ENCODE measurements around the gene TMEM164. TPM values are rescaled to one million over a fixed set of nuclear protein-coding genes. Genes with fewer than 3 reads are reported as not detected.

The TMEM164 gene
- total and polyA plus RNA-seq, 2 of the 4 experiments (the other 2 are of a cell fraction), result 6.3 to 7.1 TPM

GRCh38 chrX:109997786-109998452 is 5.0 kb upstream of the TMEM164 start:
- Histone ChIP-seq H2AFZ (replicated peaks; ENCODE audit: low read length, poor library complexity) (no peak overlapping the region), H3K36me3 (ENCODE audit: control insufficient read depth, insufficient read depth, low read length) (no peaks in the 10 kb centered on the region), H3K4me1 (ENCODE audit: control insufficient read depth, insufficient read depth, low read length) (no peaks in the 10 kb centered on the region), H3K9ac (ENCODE audit: low read depth, low read length) (no peak overlapping the region), H2BK20ac (ENCODE audit: low read depth, low read length) (no peak overlapping the region), H3K79me1 (ENCODE audit: low read depth in 1 of 2, low read length in 2 of 2) (no peaks in the 10 kb centered on the region), H4K5ac (ENCODE audit: low read depth, low read length) (no peak overlapping the region), H3K56ac (ENCODE audit: extremely low read depth, insufficient read depth, low read length) (no peak overlapping the region), H2BK5ac (ENCODE audit: low read depth, low read length, poor library complexity, severe bottlenecking) (no peak overlapping the region), H3K18ac (ENCODE audit: low read depth, low read length) (no peak overlapping the region), H3K9me3 (ENCODE audit: control insufficient read depth, insufficient read depth, low read length) (no peaks in the 10 kb centered on the region), H3K4me3 (ENCODE audit: insufficient read depth, low read depth, low read length) (no peak overlapping the region), H3K27ac (ENCODE audit: insufficient read depth, low read length) (no peak overlapping the region), H3K9me1 (ENCODE audit: insufficient read depth, low read length) (no peaks in the 10 kb centered on the region), H2BK15ac (ENCODE audit: low read depth, low read length) (no peak overlapping the region), H3K14ac (replicated peaks; ENCODE audit: low read depth, low read length) (no peak overlapping the region), H4K91ac (ENCODE audit: insufficient read depth, low read depth, low read length) (no peak overlapping the region), H4K20me1 (ENCODE audit: insufficient read depth, low read length) (no peaks in the 10 kb centered on the region), H2AK5ac (ENCODE audit: low read depth, low read length) (no peak overlapping the region), H3K4me2 (ENCODE audit: low read depth, low read length) (no peak overlapping the region), H2BK120ac (ENCODE audit: low read depth, low read length) (no peak overlapping the region), H3K27me3 (ENCODE audit: control insufficient read depth, insufficient read depth, low read length) (peaks cover 9% of the 10 kb centered on the region), H3K23ac (ENCODE audit: low read depth, low read length) (no peak overlapping the region), H3K4ac (ENCODE audit: low read depth, low read length) (no peak overlapping the region), H4K8ac (ENCODE audit: low read depth in 2 of 2, low read length in 2 of 2) (no peak overlapping the region), H2AK9ac (replicated peaks; ENCODE audit: low read depth, low read length, poor library complexity) (no peak overlapping the region)
- TF ChIP-seq CTCF (conservative IDR thresholded peaks at IDR 0.05; ENCODE audit: low read depth, low read length) (no peak), CHD1 (IDR thresholded peaks at IDR 0.05; ENCODE audit: low read depth, low read length) (no peak), BHLHE40 (IDR thresholded peaks at IDR 0.05; ENCODE audit: low read depth, low read length) (no peak), MAFK (IDR thresholded peaks at IDR 0.05; ENCODE audit: low read depth, low read length) (no peak), USF2 (IDR thresholded peaks at IDR 0.05; ENCODE audit: low read depth, low read length) (no peak), SMC3 (IDR thresholded peaks at IDR 0.05; ENCODE audit: low read depth, low read length) (no peak), POLR2A (IDR thresholded peaks at IDR 0.05; ENCODE audit: low read depth, low read length) (no peak)
- ChIA-PET CTCF (interaction anchor here (0.5 kb wide), 1 partner anchor 13 kb away, joined by 10 read pairs; no protein-coding TSS in a partner anchor), POLR2A (ENCODE audit: unreplicated experiment) (no interaction called here)
- dilution Hi-C loops (cut with HindIII; ENCODE audit: low sequenced_read_pairs, unreplicated experiment), result no loop called here
- no peak for ATAC-seq (ENCODE audit: low read depth)
- no peak for DNase-seq
- intact Hi-C loops (cut with micrococcal nuclease), result no loop called here
- WGBS, 2 experiments (ENCODE audit: extremely low coverage in 2 of 2, insufficient read length in 1 of 2), result 7% methylated on average over 2 of the region's 6 CpGs; no CpG with 5 or more reads in 1 of the 2 experiments
- in situ Hi-C loops (cut with MboI; ENCODE audit: low sequenced_read_pairs), result no loop called here
- BruUV-seq (replicated peaks), result no TSS peak

All from IMR-90 (cell line).